Femur (tissue), 1 donor: ENCODE measurements around the gene FGF11.

Experiments used
- DNase-seq: peaks from one replicate; pipeline ENCODE4 v3.0.0-alpha.2; 2017

FGF11 gene

GRCh38 chr17:7435676-7436555 lies 3.4 kb upstream of the FGF11 start:
- DNase-seq: peak; percentile 62

- peak; percentile 83 for DNase-seq
Observed at GRCh38 chr17:7436556-7437368, 2.5 kb upstream of the FGF11 start.

DNA sequence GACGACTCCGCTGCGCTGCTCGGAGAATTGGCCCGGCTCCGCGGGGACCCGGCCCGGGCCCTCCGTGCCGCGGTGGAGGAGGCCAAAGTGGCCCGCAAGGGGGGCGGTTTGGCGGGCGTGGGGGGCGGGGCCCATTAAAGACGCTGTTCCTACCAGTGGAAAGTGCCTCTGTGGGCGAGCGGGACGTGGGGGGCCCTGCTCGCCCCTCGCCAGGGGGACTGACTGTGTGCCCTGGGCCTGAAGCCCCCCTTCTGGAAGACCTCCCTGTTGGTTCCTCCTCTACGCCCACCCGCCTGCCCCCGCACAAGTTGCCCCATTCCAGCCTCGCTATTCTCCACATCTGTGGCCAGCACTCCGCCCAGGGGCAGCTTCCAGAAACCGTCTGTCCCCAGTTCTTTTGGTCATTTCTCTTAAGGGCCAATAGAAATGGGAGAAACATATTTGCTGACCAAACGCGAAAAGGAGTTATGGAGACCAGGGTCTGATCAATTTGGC lies 1.9 kb upstream of the FGF11 start:
- DNase-seq: no peak

DNA sequence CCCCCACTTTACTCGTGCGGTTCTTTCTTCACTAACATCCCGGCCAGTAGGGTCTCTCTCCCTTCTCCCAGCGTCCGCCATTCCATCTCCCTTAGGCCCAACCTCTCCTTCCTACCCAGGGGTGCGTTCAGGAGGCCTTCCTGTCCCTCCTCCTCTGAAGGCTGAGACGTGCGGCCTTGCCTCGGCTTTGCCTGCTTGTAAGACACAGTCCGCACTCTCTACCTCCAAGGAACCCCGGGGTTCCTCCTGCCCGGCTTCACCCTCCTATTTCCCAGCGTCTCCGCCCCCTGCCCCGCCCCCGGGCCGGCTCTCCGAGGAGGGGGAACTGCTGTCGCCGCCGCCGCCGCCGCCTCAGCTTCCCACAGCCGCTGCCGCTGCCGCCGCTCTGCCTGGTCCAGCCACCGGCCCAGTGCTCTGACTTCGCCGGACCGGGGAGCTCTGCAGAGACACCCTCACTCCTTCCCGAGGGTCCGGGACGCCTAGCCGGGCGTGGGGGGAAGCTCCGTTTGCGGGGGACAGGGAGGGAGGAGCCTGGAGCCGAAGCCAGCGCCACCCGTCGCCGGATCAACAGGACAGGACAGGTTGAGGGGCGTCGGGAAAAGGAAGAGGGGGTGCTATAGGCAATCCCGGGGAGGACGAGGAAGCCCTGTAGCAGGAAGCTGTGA lies 1.2 kb upstream of the FGF11 start:
- DNase-seq: peak; percentile 76

DNA sequence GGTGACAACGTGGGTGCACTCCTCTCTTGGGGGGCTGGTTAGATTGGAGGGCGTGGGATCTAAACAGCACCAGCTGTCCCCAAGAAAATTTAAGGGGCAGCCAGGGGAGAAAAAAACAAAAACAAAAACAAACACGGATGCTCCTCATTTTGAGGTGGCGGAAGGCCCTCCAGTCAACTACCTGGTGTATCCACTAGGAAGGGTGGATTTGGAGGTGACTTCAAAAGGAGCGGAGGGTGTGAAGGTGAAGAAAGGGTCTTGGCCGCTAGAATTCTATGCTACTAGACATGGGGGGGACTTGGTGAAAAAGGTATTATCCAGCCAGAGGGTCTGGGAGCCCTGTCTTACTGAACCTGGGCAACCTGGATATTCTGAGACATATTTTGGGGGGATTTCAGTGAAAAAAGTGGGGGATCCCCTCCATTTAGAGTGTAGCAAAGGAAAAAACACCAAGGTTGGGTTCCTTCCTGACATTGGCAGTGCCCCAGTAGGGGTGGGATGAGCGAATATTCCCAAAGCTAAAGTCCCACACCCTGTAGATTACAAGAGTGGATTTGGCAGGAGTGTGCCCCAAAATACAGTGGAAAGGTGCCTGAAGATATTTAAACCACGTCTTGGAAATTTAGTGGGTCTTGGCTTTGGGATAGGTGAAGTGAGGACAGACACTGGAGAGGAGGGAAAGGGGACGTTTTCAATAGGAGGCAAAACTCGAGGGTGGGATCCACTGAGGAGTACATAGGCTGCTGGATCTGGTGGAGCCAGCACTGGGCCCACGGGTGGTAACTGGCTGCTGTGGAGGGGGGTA lies 454 bp upstream of the FGF11 start:
- DNase-seq: no peak

DNA sequence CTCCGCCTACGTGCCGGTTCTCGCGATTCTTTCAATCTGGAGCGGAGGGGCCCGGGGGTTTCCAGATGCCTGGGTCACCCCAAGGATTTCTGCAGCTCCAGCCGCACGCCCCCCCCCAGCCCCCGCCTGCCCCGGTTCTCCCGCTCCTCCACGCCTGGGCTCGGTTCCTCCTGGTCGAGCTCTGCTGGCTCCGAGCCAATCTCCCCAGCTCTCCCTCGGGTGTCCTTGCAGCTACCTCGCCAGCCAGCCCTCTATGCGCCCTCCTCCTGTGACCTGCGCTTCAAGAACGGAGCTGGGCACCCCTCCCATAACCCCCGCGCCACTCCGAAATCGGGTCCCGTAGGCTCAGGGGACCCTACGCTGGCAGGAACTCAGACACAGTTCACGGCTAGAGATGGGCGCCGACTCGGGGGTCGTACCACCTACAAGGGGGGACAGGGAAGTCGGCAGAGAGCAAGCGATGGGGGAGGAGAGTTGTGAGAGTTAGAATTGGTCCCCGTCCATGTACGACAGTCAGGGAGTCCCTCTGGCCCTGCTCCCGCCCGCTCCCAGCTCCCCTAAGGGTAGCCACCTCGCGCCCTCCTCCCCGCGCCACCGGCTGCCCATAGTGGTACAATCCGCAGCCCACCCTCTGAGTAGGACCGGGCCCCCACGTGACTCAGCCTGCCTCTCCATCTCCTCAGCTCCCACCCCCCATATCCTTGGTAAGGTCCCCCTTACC lies 961 bp downstream of the FGF11 start:
- DNase-seq: peak; percentile 75

- peak; percentile 83 for DNase-seq
Observed at GRCh38 chr17:7440834-7441195, 1.5 kb downstream of the FGF11 start.

- no peak for DNase-seq
Observed at GRCh38 chr17:7441266-7441665, 2.0 kb downstream of the FGF11 start.

- DNase-seq: no peak
Observed at GRCh38 chr17:7442142-7442541, 2.8 kb downstream of the FGF11 start.

- DNase-seq: no peak
Observed at GRCh38 chr17:7443499-7444485, 4.5 kb downstream of the FGF11 start.

DNA sequence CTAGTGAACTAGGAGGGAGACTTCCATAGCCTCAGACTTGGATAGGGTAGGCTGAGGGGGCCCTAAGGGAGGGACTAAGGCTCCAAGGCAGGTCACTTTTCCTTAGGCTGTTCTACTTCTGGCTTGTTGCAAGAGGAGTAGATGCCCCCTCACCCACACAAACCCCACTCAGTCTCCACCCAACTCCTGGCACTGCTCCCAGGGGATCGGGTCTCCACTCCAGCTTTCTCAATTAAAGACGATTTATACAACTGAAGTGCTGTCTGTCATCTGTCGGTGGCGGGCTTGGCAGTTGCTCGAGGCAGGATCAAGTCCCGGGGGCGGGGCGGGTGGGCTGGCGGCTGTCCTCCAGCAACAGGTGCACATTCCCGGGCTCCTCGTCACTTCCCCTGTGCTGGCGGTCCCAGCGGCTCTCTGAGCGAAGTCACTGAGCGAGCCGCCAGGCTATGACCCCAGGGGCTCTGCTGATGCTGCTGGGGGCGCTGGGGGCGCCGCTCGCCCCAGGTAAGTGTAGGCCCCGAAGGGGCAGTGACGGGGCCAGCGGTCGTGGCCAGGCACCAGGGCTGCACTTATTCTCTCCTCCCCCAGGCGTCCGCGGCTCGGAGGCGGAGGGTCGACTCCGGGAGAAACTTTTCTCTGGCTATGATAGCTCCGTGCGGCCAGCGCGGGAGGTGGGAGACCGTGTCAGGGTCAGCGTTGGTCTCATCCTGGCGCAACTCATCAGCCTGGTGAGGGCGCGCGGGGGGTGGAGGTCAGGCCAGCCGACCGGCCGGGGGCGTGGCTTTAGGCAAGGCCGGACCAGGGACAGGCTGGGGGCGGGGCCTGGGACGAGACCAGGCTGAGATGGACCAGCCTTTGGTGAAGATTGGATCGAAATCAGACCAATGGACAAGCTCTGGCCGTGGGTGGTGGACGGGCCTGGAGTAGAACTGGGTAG lies 5.6 kb downstream of the FGF11 start, which contains the start of gene CHRNB1:
Gene CHRNB1, plus strand, starts transcription at position 380 of the 937 bp plus-strand sequence. Its CDS starts 67 bp downstream, at position 447.
- DNase-seq: peak; percentile 84

GRCh38 chr17:7445619-7445968 lies 6.3 kb downstream of the FGF11 start:
- DNase-seq: no peak

DNA sequence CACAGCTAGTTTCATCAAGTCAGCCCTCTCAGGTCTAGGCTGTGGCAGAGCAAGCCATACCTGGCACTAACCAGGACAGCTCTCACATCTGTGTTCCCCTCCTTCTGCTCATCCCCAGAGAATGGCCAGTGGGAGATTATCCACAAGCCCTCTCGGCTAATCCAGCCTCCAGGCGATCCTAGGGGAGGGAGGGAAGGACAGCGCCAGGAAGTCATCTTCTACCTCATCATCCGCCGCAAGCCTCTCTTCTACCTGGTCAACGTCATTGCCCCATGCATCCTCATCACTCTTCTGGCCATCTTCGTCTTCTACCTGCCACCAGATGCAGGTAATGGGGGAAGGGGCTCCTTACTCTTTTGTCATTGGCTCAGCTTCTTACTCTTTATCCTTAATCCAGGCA lies 9.1 kb downstream of the FGF11 start:
- no peak for DNase-seq

GRCh38 chr17:7459961-7460545 lies 20.7 kb downstream of the FGF11 start:
- DNase-seq: no peak

DNA sequence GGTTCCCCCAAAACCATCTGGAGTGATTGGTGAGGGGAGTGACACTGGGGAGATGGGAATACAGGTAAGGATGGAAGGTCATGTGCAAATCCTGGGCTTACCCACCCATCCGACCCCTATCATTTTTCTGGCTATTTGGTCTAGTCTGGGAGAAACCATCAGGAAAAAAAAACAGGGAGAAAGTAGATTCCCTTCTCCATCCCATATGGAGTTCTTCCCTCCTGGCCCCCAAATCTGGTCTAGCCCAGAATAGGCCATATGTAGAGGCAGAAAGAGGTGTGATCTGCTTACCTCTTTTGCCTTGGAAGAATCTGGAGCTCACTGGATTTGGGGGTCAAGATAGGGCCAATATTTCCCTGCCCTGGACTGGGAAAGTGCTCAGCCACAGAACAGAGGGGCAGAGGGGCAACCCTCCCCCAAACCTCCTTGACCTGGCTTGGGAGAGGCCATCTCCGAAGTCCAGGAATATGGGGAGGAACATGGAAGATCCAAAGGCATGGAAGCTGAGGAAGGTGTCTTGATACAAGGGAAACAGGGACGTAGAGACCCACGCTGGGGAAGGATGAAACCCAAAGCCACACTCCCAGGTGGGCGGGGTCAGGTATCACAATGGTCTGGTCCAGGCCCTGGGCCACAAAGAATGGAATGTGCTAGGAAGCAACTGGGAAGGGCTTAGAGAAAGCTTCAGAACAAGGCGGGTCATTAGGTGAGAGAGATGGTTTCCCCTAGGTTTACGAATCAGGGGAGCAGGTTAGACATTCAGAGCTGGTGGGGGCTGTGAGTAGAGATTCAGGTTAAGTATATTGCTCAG lies 21.7 kb downstream of the FGF11 start:
- no peak for DNase-seq

GRCh38 chr17:7462474-7463371 lies 23.4 kb downstream of the FGF11 start:
- DNase-seq: no peak

DNA sequence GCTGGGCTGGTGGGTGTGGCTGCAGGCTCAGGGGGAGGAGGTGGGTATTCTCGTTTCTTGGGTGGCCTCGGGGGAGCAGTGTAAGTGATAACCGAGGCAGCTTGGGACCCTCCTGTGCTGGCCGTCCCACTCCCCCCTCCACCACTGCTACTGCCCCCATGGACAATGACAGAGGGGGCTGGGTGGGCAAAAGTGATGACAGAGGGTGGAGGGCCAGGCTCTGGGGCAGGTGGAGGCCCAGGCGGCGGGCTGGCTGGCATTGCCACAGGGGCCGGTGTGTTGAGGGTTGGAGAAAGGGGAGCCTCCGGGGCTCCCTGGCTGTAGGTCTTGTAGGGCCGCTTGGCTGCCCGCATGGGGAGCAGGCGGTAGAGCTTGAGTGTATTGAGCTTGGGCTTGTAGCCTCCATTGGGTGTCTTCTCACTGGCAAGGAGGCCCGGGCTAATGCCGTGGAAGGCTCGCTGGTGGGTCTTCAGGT lies 24.1 kb downstream of the FGF11 start:
- DNase-seq: no peak
